ENCODE measurements around the gene GLOD4. TPM values are rescaled to one million over a fixed set of nuclear protein-coding genes. Genes with fewer than 3 reads are reported as not detected.

Gene GLOD4
- polyA plus RNA-seq, 1 donor, result 57.9 TPM

GRCh38 chr17:737561-738113 lies 44.4 kb downstream of the GLOD4 start:
- no peak for DNase-seq

GRCh38 chr17:733743-734142 lies 48.3 kb downstream of the GLOD4 start:
- DNase-seq, result no peak

DNA sequence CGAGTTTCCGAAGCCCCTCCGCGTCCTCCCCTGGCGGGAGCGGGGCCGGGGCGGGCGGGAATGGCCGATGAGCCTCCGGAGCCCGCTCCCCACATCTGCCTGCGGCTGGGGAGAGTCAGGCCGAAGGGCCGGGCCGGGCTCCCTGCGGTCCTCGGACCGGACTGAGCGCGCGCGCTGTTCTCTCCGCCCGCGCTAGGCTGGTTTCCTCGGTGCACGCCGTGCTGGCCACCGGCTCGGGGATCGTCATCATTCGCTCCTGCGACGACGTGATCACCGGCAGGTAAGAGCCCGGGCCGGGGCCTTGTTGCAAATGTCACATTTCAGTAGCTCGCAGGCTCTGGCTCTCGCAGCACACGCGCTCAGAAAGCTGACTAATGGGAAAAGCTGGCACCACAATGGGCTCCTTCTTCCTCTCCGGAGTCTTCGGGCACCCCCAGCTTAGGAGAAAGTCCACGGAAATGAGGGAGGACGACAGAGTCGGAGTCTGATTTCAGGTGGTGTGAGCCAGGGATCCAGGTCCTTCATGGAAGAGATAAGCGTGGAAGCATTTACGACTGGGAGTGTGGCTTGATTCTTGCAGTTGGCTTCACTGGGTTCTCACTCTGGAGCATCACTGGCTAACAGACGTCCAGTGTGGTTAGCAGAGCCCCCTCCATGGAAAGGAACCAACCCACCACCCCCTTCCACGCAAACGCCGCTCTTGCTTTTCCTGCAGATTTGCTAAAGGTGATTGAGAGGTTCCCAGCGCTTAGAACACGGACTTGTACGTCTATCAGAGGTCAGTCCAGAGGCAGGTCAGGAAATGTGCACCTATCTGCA lies 49.0 kb downstream of the GLOD4 start:
- no peak for DNase-seq

- DNase-seq, result peak; percentile 74
Observed at GRCh38 chr17:732067-732901, 49.8 kb downstream of the GLOD4 start, which contains the start of gene TLCD3A. Gene TLCD3A (plus strand): TSS chr17:732596. CDS start chr17:732648, 52 bp downstream.

DNA sequence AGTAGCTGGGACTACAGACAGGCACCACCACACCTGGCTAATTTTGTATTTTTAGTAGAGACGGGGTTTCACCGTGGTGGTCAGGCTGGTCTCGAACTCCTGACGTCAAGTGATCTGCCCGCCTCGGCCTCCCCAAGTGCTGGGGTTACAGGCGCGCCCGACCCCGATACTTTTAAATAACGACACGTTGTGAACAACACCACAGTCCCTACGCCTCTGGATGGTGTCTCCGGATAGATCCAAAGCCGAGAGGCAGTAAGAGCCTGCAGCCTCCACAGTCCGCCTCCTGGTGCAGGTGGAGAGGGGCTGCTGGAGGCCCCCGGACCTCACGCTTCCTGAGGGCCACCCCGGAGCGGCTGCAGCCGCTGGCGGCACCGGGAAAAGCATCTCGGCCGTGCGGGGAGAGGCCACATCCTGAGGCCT lies 50.4 kb downstream of the GLOD4 start:
- DNase-seq, result no peak

DNA sequence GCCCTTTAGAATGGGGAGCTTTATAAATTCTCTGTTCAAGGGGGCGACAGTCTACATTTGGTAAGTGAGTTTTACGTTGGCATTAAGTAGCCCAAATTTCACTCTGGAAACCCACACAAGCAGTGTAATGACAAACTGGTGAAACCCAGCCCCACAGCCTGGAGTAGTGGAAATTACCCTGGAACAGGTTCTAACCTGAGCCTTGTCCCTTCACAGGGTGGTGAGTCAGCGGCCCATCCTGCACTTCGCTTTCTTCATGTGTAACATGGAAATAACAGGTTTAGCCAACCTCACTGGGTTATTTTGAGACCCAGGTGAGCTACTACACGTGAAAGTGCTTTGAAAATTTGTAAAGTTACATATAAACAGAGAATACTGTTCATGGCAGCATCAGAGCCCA lies 53.2 kb downstream of the GLOD4 start:
- no peak for DNase-seq

DNA sequence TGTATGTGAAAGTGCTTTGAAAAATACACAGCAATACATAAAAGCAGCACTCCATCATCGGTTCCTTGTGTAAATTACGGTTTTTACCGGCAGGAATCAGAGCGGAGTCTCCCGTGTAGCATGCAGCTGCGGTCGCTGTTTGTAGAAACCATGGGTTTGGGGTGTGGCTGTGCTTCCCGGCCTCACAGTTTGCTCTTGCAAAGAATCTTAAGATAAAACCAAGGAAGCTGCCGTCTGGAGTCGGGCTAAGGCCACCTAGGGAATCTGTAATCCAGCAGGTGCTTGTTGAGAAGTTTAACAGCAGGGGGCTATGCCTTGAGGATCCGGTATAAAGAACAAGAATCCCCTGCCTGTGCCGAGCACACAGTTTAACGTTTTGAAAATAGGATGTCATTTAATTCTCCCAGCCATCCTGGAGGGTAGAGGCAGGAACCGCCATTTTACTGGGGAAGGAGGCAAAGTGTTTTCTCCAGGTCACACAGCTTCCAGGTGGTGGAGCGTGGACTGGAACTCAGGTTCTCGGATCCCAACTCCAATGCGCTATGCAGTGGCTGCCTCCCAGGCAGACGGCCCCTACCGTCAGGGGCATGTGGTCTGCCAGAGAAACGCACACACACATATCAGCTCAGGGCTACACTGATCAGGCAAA lies 55.7 kb downstream of the GLOD4 start:
- DNase-seq, result no peak

DNA sequence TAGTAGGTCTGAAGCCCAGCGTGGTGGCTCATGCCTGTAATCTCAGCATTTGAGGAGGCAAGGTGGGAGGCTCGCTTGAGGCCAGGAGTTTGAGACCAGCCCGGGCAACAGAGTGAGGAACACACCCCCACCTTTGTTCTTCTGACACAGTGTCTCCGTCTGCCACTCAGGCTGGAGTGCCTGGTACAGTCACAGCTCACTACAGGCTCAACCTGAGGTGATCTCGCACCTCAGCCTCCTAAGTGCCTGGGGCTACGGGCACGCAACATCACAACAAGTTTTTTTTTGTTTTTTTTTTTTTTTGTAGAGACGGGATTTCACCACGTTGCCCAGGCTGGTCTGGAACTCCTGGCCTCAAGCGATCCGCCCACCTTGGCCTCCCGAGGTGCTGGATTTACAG lies 56.3 kb downstream of the GLOD4 start:
- DNase-seq, result no peak

- DNase-seq, result no peak
Observed at GRCh38 chr17:725084-725483, 57.0 kb downstream of the GLOD4 start.

DNA sequence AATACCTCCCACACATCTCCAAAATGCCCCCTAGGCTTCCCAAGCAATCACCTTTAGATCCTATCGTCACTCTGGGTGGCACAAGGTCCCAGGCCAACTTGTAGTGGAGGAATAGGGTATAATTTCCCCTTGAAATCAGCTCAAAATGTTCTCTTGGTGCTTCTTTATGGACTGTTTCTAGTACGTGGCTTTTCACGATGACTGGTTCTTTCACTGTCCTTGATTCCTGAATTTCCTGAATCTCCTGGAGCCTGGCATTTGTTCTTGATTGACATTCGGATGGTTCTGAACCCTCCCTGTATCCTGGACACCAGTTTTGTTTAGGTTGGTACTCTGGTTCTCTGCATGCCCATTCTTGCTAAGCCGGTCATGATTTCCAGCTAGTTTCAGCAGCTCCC lies 60.5 kb downstream of the GLOD4 start:
- no peak for DNase-seq

DNA sequence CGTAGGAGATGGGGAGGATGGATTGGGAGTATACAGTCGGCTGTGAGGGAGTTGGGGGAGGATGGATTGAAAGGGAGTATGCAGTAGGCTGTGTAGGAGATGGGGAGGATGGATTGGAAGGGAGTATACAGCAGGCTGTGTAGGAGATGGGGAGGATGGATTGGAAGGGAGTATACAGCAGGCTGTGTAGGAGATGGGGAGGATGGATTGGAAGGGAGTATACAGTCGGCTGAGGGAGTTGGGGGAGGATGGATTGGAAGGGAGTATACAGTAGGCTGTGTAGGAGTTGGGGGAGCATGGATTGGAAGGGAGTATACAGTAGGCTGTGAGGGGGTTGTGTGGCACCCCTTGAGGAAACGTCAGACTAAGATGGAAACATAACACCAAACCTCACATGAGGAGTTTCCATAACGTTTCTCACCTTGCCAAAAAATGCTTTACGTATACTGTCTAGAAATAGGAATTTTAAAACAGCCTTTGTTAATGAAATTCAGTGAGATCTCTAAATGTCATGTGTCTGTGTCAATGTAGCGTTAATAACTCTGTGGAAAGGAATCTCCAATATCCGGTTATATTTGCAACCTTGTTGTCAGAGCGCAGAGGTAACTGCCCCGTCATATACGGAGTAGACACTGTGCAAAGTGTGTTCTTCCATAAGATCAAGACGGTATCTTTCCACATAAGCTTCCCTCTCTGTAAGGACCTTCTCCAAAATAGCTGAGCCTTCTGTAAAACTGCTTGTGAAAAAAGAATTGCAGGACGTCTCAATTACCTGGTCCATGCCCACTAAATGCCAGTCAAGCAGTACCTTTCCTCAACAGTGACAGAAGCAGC lies 61.2 kb downstream of the GLOD4 start:
- no peak for DNase-seq

- no peak for DNase-seq
Observed at GRCh38 chr17:718075-718474, 64.0 kb downstream of the GLOD4 start.

Other genes with a start within 250 kb of the GLOD4 start
- 24.5 TPM for gene VPS53, start 67.4 kb downstream of the GLOD4 start, polyA plus RNA-seq (ENCODE audit: insufficient read length)
- gene TLCD3A, start 49.7 kb downstream of the GLOD4 start, polyA plus RNA-seq (ENCODE audit: insufficient read length), result 13.9 TPM
- gene GEMIN4, start 30.0 kb downstream of the GLOD4 start, polyA plus RNA-seq (ENCODE audit: insufficient read length), result 15.4 TPM
- 15.4 TPM for gene MRM3, start 73 bp upstream of the GLOD4 start, polyA plus RNA-seq (ENCODE audit: insufficient read length)
- 63.7 TPM for gene NXN, start 197.5 kb upstream of the GLOD4 start, polyA plus RNA-seq (ENCODE audit: insufficient read length)
- gene TIMM22, start 214.8 kb upstream of the GLOD4 start, polyA plus RNA-seq (ENCODE audit: insufficient read length), result 14.9 TPM

Measured in hindlimb muscle (tissue), 1 donor.